Endothelial cell of umbilical vein (primary cell): ENCODE data around the gene POU2AF3. TPM values are rescaled to one million over a fixed set of nuclear protein-coding genes. Genes with fewer than 3 reads are reported as not detected.

ENCODE experiments used
- BruUV-seq: library from RNA; stranded (reverse); fragments of 400-500 nt; replicated peaks from 2 replicates; lab custom pipeline; 2021; lab: Mats Ljungman, UMichigan
- CTCF ChIA-PET: fragments of 300-600, 350-600 bp; sonication (Branson Sonifier 250); formaldehyde crosslinking; loops from one replicate; lab custom pipeline; 2021; ENCODE audit warnings: antibody characterized with exemption, inconsistent platforms; lab: Charles Lee
- POLR2A ChIA-PET: fragments of 300-600, 350-600 bp; sonication (Branson Sonifier 250); formaldehyde crosslinking; loops from one replicate; lab custom pipeline; 2021; ENCODE audit warnings: antibody characterized with exemption, inconsistent platforms; lab: Charles Lee
- DNase-seq: peaks from one replicate; pipeline ENCODE4 v3.0.0-alpha.2; 2011; ENCODE audit warnings: low read depth, low spot score
- FAIRE-seq: peaks from 2 replicates; lab custom pipeline; 2011; peaks lifted over from hg19 to GRCh38; lab: Jason Lieb, UNC
- H2AFZ ChIP-seq: 2 replicates; pipeline ENCODE4 v1.6.0; 2012; ENCODE audit warnings: low read depth, low read length, control low read depth, inconsistent platforms
- H3K27ac ChIP-seq: 2 replicates; pipeline ENCODE4 v1.5.1; 2011; ENCODE audit warnings: low read depth, mild to moderate bottlenecking, control low read depth, low read length, moderate library complexity; ENCODE audit not compliant: insufficient read depth
- H3K27me3 ChIP-seq, 2 experiments: 2 replicates each; pipeline versions ENCODE4 v1.6.0 to v1.6.1; 2011; ENCODE audit warnings: low read length in 2 of 2, mixed read lengths in 1 of 2; ENCODE audit not compliant: control insufficient read depth in 2 of 2, insufficient read depth in 2 of 2
- H3K36me3 ChIP-seq, 2 experiments: 2 replicates in 1 of 2; 3 replicates in 1 of 2; pipeline ENCODE4 v1.5.1; 2011; ENCODE audit warnings: low read length in 2 of 2, mild to moderate bottlenecking in 1 of 2, moderate library complexity in 1 of 2; ENCODE audit not compliant: control insufficient read depth in 2 of 2, insufficient read depth in 2 of 2; ENCODE audit errors: extremely low read depth in 1 of 2
- H3K4me1 ChIP-seq: 3 replicates; pipeline ENCODE4 v1.5.1; 2011; ENCODE audit warnings: mild to moderate bottlenecking, low read length; ENCODE audit not compliant: control insufficient read depth, insufficient read depth; ENCODE audit errors: extremely low read depth
- H3K4me2 ChIP-seq: 2 replicates; pipeline ENCODE4 v1.6.1; 2011; ENCODE audit warnings: low read length, control low read depth, mixed read lengths; ENCODE audit not compliant: insufficient read depth
- H3K4me3 ChIP-seq, 3 experiments: fragments of 200-600 bp in 1 of 3; sonication (generic), shearing (Covaris generic) in 1 of 3; replicated peaks in 1 of 3; 2 replicates each; pipeline ENCODE4 v1.5.1; 2011 to 2016; ENCODE audit warnings: control low read depth in 3 of 3, low read length in 3 of 3, mild to moderate bottlenecking in 2 of 3, inconsistent platforms in 1 of 3, low read depth in 1 of 3, moderate library complexity in 1 of 3; ENCODE audit not compliant: insufficient read depth in 1 of 3
- H3K79me2 ChIP-seq: 2 replicates; pipeline ENCODE4 v1.6.0; 2012; ENCODE audit warnings: low read length, inconsistent platforms; ENCODE audit not compliant: control insufficient read depth, insufficient read depth
- H3K9ac ChIP-seq: replicated peaks from 2 replicates; pipeline ENCODE3; 2011; ENCODE audit warnings: low read length, control low read depth; ENCODE audit not compliant: insufficient read depth; ENCODE audit errors: extremely low read depth
- H3K9me1 ChIP-seq: replicated peaks from 3 replicates; pipeline ENCODE4 v1.6.0; 2011; ENCODE audit warnings: mild to moderate bottlenecking, low read length; ENCODE audit not compliant: control insufficient read depth, insufficient read depth; ENCODE audit errors: extremely low read depth
- H3K9me3 ChIP-seq: replicated peaks from 2 replicates; pipeline ENCODE4 v1.5.1; 2012; ENCODE audit warnings: low read length, inconsistent platforms; ENCODE audit not compliant: control insufficient read depth, insufficient read depth
- H4K20me1 ChIP-seq: replicated peaks from 2 replicates; pipeline ENCODE3; 2011; ENCODE audit warnings: mild to moderate bottlenecking, low read length; ENCODE audit not compliant: control insufficient read depth, insufficient read depth; ENCODE audit errors: extremely low read depth
- EZH2 ChIP-seq: IDR thresholded peaks from 2 replicates; pipeline ENCODE4 v1.6.1; 2012; ENCODE audit warnings: borderline replicate concordance, low read depth, mild to moderate bottlenecking, moderate library complexity, low read length, inconsistent platforms; ENCODE audit not compliant: severe bottlenecking
- FOS ChIP-seq: IDR thresholded peaks from 2 replicates; pipeline ENCODE4 v1.6.1; 2011; ENCODE audit warnings: mild to moderate bottlenecking, low read length, moderate library complexity, borderline replicate concordance; ENCODE audit not compliant: insufficient read depth
- GATA2 ChIP-seq: IDR thresholded peaks from 2 replicates; pipeline ENCODE4 v1.7.0; 2011; ENCODE audit warnings: low read depth, mild to moderate bottlenecking, moderate library complexity, mixed read lengths, low read length; ENCODE audit not compliant: insufficient read length, insufficient read depth
- MYC ChIP-seq: IDR thresholded peaks from one replicate; pipeline ENCODE4 v1.6.1; 2011; ENCODE audit warnings: mild to moderate bottlenecking, low read depth, low read length
- POLR2A ChIP-seq: IDR thresholded peaks from 2 replicates; pipeline ENCODE4 v1.6.1; 2012; ENCODE audit warnings: low read depth, mild to moderate bottlenecking, control low read depth, low read length
- POLR2AphosphoS5 ChIP-seq: IDR thresholded peaks from 2 replicates; pipeline ENCODE4 v1.6.1; 2012; ENCODE audit warnings: low read depth, mild to moderate bottlenecking, control low read depth, low read length, moderate library complexity; ENCODE audit not compliant: insufficient read depth
- dilution Hi-C: fragments of 300-500 bp; cut with MboI; formaldehyde crosslinking; loops from one replicate; pipeline ENCODE4 v1.15.0; 2019; ENCODE audit warnings: low sequenced_read_pairs; ENCODE audit not compliant: extremely low pct_ligation_motif_present
- intact Hi-C: fragments of 100-400 bp; cut with micrococcal nuclease; formaldehyde crosslinking; loops from one replicate; pipeline ENCODE4 v1.10.0; 2022
- polyA plus RNA-seq, 4 experiments: library from polyadenylated mRNA; depleted of rRNA in 3 of 4; stranded (reverse) in 3 of 4; unstranded in 1 of 4; fragments of >200 nt; gene quantifications; 2 replicates each; pipeline versions ENCODE4 v1.2.1 to v1.2.3, GENCODE V29; 2011 to 2012; ENCODE audit warnings: missing spikeins in 1 of 4
- total RNA-seq: library from RNA; stranded (reverse); gene quantifications from 2 replicates; pipeline ENCODE4 v1.2.3, GENCODE V29; 2021
- TF ChIP-seq, protein P1 (sequence below): IDR thresholded peaks from 2 replicates; pipeline ENCODE4 v1.6.1; 2011; ENCODE audit not compliant: insufficient read depth, insufficient read length

POU2AF3 gene
- total and polyA plus RNA-seq, 2 donors (not counting 3 experiments of a cell fraction or from before 2014, with no cell fraction given), result not detected

DNA sequence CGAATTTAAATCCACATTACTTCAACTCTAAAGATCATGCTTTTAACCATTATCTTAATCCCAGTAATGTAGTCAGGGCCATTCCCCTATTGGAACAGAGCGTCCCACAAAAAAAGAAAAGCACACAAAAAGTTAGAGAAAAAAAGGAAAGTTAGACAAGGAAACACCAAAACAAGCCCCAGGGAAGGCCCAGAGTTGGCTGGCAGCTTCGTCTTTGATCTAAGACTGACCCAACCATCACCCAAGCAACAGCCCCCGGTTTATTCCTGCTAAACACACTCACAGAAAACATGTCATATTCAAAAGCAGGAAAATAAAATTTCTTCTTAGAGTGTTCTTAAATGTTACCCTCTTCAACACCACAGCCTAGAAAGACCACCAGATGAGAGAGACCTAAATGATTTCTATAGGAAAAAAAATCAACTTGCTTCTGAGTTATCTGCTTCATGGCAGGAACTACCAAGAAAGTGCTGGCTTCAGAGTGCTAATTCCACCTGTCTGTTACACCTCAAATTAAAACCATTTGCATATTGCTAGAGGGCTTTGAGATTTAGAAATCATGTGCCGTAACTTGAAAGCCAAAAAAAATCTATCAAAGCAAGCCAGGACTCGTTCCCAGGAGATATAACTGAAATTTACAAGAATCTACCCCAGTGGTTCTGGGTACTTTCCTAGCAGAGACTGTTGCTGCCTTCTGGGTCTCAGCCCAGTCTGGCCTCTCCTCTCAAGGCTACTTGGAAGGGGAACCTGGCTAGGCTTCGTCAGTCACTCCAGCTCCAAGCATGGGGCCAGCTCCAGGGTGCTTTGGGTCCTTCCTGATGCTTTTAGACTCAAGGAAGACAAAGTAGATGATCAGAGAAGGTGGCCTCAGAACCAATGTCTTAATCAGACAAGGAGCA lies 31.2 kb downstream of the POU2AF3 start:
- dilution Hi-C loops, result no loop called here
- POLR2A ChIA-PET, result no interaction called here
- H3K27me3 ChIP-seq, result no peaks in the 10 kb centered on the region

DNA sequence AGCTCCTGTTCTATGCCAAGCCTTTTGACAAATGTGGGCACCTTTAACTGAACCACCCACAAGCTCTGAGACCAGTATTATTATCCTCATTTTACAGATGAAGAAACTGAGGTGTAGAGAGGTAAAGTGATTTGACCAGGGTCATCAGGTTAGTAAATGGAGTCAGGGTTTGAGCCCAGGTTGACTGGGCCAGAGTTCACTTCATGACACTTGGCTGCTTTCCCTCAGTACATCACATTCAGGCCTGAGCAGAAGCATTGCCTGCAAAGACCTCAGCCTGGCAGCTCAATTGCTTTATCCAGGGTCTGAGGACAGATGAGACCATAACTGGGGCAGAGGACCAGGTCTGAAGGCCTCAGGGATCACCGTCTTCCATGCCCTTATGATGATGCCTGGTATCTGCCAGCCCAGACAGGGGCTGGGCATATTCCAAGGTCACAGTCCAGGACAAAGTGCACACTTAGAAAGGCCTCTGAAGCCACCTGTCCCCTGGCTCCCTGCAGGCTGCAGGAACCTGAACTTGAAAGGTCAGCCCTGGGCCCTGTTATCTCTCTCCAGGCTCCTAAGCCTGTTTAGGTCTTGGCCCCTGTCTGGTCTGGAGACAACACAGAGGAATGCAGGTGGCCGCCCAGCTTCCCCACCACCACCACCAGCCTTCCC lies 32.0 kb downstream of the POU2AF3 start:
- Histone ChIP-seq H3K4me3 (no peak overlapping the region), H3K9me3 (no peaks in the 10 kb centered on the region), H3K9ac (no peak overlapping the region), H3K9me1 (no peaks in the 10 kb centered on the region), H4K20me1 (no peaks in the 10 kb centered on the region), H3K4me2 (no peak overlapping the region), H3K79me2 (no peaks in the 10 kb centered on the region), H3K36me3 (no peaks in the 10 kb centered on the region), H3K4me1 (no peaks in the 10 kb centered on the region), H3K27ac (no peak overlapping the region), H2AFZ (no peak overlapping the region), H3K27me3 (no peaks in the 10 kb centered on the region)
- no peak for FAIRE-seq
- ChIA-PET POLR2A (no interaction called here), CTCF (interaction anchor here (1.1 kb wide), 1 partner anchor 13 kb away, joined by 3 read pairs; no protein-coding TSS in a partner anchor)
- intact Hi-C loops (no loop called here), dilution Hi-C loops (no loop called here)
- no peak for DNase-seq
- no peak for TF ChIP-seq MYC
- no peak for TF ChIP-seq POLR2A
- TF ChIP-seq EZH2, result no peak
- no peak for TF ChIP-seq FOS
- BruUV-seq, result no TSS peak

More for the DNA sequence above, 31.2 kb downstream of the POU2AF3 start:
- CTCF ChIA-PET, result interaction anchor here (1.1 kb wide), 1 partner anchor 13 kb away, joined by 3 read pairs; no protein-coding TSS in a partner anchor
- Histone ChIP-seq H3K36me3 (no peaks in the 10 kb centered on the region), H3K9me3 (no peaks in the 10 kb centered on the region), H3K9ac (no peak overlapping the region), H2AFZ (no peak overlapping the region), H3K27ac (no peak overlapping the region), H3K4me3 (no peak overlapping the region), H3K79me2 (no peaks in the 10 kb centered on the region), H3K9me1 (no peaks in the 10 kb centered on the region), H4K20me1 (no peaks in the 10 kb centered on the region), H3K4me2 (no peak overlapping the region), H3K4me1 (no peaks in the 10 kb centered on the region)
- BruUV-seq, result no TSS peak
- TF ChIP-seq GATA2, result no peak
- TF ChIP-seq POLR2AphosphoS5, result no peak
- TF ChIP-seq POLR2A, result no peak
- TF ChIP-seq, protein P1, sequence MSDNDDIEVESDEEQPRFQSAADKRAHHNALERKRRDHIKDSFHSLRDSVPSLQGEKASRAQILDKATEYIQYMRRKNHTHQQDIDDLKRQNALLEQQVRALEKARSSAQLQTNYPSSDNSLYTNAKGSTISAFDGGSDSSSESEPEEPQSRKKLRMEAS, result no peak
- TF ChIP-seq EZH2, result no peak
- intact Hi-C loops, result no loop called here
- FAIRE-seq (no peak), DNase-seq (no peak)
